Smooth muscle cell (in vitro differentiated cells): ENCODE results near the gene FANCC. TPM values are rescaled to one million over a fixed set of nuclear protein-coding genes. Genes with fewer than 3 reads are reported as not detected.

Source experiments
- DNase-seq: peaks from one replicate; lab custom pipeline; 2025; ENCODE audit not compliant: unreplicated experiment; lab: John Stamatoyannopoulos, UW
- H2AFZ ChIP-seq: fragments of 200-600 bp; sonication (generic); 2 replicates; pipeline ENCODE4 v1.6.0; 2016; ENCODE audit warnings: antibody characterized with exemption, low read depth, mild to moderate bottlenecking
- H3F3A ChIP-seq: fragments of 200-600 bp; sonication (generic); 2 replicates; pipeline ENCODE4 v1.6.0; 2017; ENCODE audit warnings: antibody characterized with exemption, low read depth
- H3K27ac ChIP-seq: fragments of 200-600 bp; sonication (generic); 2 replicates; pipeline ENCODE4 v1.5.1; 2016; ENCODE audit warnings: low read depth, mild to moderate bottlenecking
- H3K27me3 ChIP-seq: fragments of 200-600 bp; sonication (generic); 2 replicates; pipeline ENCODE4 v1.6.1; 2016; ENCODE audit warnings: low read depth, mild to moderate bottlenecking
- H3K36me3 ChIP-seq: fragments of 200-600 bp; sonication (generic); 2 replicates; pipeline ENCODE4 v1.5.1; 2016; ENCODE audit warnings: low read depth
- H3K4me1 ChIP-seq: fragments of 200-600 bp; sonication (generic); 2 replicates; pipeline ENCODE4 v1.5.1; 2016; ENCODE audit warnings: low read depth
- H3K4me2 ChIP-seq: fragments of 200-600 bp; sonication (generic); 2 replicates; pipeline ENCODE4 v1.6.0; 2016; ENCODE audit warnings: mild to moderate bottlenecking
- H3K4me3 ChIP-seq: fragments of 200-600 bp; sonication (generic); 2 replicates; pipeline ENCODE4 v1.5.1; 2016; ENCODE audit warnings: mild to moderate bottlenecking
- H3K79me2 ChIP-seq: fragments of 200-600 bp; sonication (generic); 2 replicates; pipeline ENCODE4 v1.6.0; 2016; ENCODE audit warnings: low read depth, mild to moderate bottlenecking
- H3K9ac ChIP-seq: fragments of 200-600 bp; sonication (generic); 2 replicates; pipeline ENCODE4 v1.6.0; 2016; ENCODE audit warnings: low read depth
- H3K9me3 ChIP-seq: fragments of 200-600 bp; sonication (generic); replicated peaks from 2 replicates; pipeline ENCODE4 v1.5.1; 2016; ENCODE audit warnings: low read depth
- H4K20me1 ChIP-seq: fragments of 200-600 bp; sonication (generic); 2 replicates; pipeline ENCODE4 v1.6.0; 2016; ENCODE audit warnings: low read depth
- CTCF ChIP-seq: fragments of 200-600 bp; sonication (generic); IDR thresholded peaks from 2 replicates; pipeline ENCODE4 v1.5.1; 2017; ENCODE audit warnings: borderline replicate concordance, mild to moderate bottlenecking, antibody characterized with exemption; ENCODE audit not compliant: insufficient read depth, poor library complexity, severe bottlenecking
- WGBS: methylation state at CpG from one replicate; pipeline ENCODE4 v1.1.7; 2016; ENCODE audit warnings: low lambda C conversion rate; 5-methylcytosine and 5-hydroxymethylcytosine counted together
- polyA plus RNA-seq: library from polyadenylated mRNA; unstranded; fragments of >200 nt; fragmentation: Nextera tagmentation; extraction: Ambion mirVana; gene quantifications from 2 replicates; pipeline ENCODE4 v1.2.1, GENCODE V29; 2016
- total RNA-seq: library from RNA; depleted of rRNA; stranded (reverse); fragments of >200 nt; gene quantifications from 2 replicates; pipeline ENCODE4 v1.2.3, GENCODE V29; 2014

FANCC gene
- total and polyA plus RNA-seq, 2 experiments from 2014 or later, result 11.0 to 11.2 TPM

DNA sequence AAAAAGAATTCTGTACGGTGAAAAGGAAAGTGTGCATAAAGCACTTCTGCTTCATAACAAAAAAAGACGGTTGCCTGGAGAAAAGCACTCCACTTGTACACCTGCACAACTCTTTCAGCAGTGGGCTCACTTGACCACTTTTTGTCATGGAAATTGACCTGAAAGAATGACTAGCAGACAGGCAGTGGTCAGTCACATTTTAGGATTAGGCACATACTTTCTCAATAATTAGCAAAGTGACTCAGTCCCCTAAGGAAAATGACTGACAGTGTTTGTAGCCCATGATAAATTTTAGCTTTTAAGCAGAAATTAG is 169.3 kb downstream of the FANCC start:
- no peaks in the 10 kb centered on the region for H3K9me3 ChIP-seq
- TF ChIP-seq CTCF, result no peak
- no peaks in the 10 kb centered on the region for H4K20me1 ChIP-seq
- WGBS, result 82% methylated on average over 2 of the region's 2 CpGs
- H3K4me1 ChIP-seq, result no peaks in the 10 kb centered on the region
- no peaks in the 10 kb centered on the region for H3K27me3 ChIP-seq
- no peak overlapping the region for H2AFZ ChIP-seq
- DNase-seq, result no peak
- no peaks in the 10 kb centered on the region for H3K79me2 ChIP-seq
- H3K4me3 ChIP-seq, result no peak overlapping the region
- H3K27ac ChIP-seq, result no peak overlapping the region
- H3K9ac ChIP-seq, result no peak overlapping the region
- no peak overlapping the region for H3K4me2 ChIP-seq
- no peaks in the 10 kb centered on the region for H3F3A ChIP-seq
- no peaks in the 10 kb centered on the region for H3K36me3 ChIP-seq

GRCh38 chr9:95147452-95148207 is 169.9 kb downstream of the FANCC start:
- no peak for TF ChIP-seq CTCF
- Histone ChIP-seq H3F3A (no peaks in the 10 kb centered on the region), H2AFZ (no peak overlapping the region), H3K4me1 (no peaks in the 10 kb centered on the region), H3K27ac (peak overlapping the region; percentile 33), H3K4me3 (no peak overlapping the region), H4K20me1 (no peaks in the 10 kb centered on the region), H3K36me3 (no peaks in the 10 kb centered on the region), H3K79me2 (no peaks in the 10 kb centered on the region), H3K4me2 (peak overlapping the region; percentile 37), H3K9me3 (no peaks in the 10 kb centered on the region), H3K9ac (no peak overlapping the region), H3K27me3 (no peaks in the 10 kb centered on the region)
- WGBS, result 65% methylated on average over 7 of the region's 7 CpGs
- no peak for DNase-seq

DNA sequence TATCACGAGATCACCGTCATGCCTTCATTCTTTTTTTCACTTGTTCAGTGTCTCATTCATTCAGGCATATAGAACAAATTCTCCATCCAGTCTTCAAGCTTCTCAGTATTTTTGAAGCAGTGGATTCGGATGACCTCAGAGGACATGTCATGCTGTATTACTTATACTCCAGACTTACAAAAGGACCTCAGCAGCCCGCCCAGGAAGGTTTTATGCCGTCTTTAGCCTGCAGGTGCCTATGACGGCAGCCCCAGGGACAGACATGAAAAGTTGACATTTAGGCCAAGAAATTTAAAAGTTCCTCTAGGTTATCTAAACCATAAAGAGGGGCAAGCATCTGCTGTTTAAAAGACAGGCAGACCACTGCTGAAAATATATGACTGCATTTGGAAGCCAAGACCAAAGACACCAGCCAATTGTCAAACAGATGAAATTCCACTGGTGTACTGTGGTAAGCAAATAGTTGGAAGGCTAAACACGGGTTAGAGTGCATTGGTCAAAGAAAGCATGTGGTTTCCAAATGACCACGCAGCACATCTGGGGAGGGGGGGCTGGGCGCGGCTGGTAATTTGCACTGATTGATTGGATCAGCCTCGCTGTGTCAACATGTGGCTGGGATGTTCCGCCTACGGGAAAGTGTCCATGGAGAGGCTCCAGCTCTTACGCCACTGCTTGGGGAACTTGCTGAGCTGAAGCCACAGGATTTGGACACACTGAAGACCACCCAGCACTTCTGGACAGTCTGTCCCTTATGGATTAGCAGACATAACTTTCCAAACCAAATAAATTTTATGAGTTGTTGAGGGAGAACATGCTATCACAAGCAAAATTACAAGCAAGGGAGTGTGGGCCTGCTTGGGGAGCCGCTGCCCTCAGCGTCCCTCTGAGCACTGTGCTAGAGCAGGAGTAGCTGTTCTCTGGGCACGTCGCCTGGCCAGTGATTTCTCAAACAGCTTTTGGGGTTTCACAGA is 173.6 kb downstream of the FANCC start:
- H4K20me1 ChIP-seq, result no peaks in the 10 kb centered on the region

More for the DNA sequence above, 173.6 kb downstream of the FANCC start:
- no peaks in the 10 kb centered on the region for H3K4me1 ChIP-seq
- peak overlapping the region; percentile 36 for H3K27ac ChIP-seq
- no peaks in the 10 kb centered on the region for H3K36me3 ChIP-seq
- H3K4me3 ChIP-seq, result no peak overlapping the region
- 53% methylated on average over 18 of the region's 18 CpGs for WGBS
- H2AFZ ChIP-seq, result no peak overlapping the region
- no peaks in the 10 kb centered on the region for H3F3A ChIP-seq
- DNase-seq, result no peak
- H3K27me3 ChIP-seq, result no peaks in the 10 kb centered on the region
- H3K4me2 ChIP-seq, result peak overlapping the region; percentile 20
- no peak overlapping the region for H3K9ac ChIP-seq
- H3K79me2 ChIP-seq, result no peaks in the 10 kb centered on the region
- TF ChIP-seq CTCF, result no peak
- no peaks in the 10 kb centered on the region for H3K9me3 ChIP-seq
